IMR-90 (cell line): ENCODE results near the gene ERC2. TPM values are rescaled to one million over a fixed set of nuclear protein-coding genes. Genes with fewer than 3 reads are reported as not detected.

Experiments
- ATAC-seq: fragments of 200-7000 bp; cut with Tn5 transposase; 2 replicates; pipeline ENCODE4 v1.9.1; 2020; ENCODE audit warnings: low read depth, mild to moderate bottlenecking, moderate library complexity
- BruUV-seq: library from RNA; stranded (reverse); fragments of 400-500 nt; replicated peaks from 2 replicates; lab custom pipeline; 2021; lab: Mats Ljungman, UMichigan
- CTCF ChIA-PET: fragments of 300-600 bp; formaldehyde crosslinking; extraction: SDS; loops from one replicate; lab custom pipeline; 2021; ENCODE audit warnings: antibody characterized with exemption; lab: Yijun Ruan, JAX
- POLR2A ChIA-PET: fragments of 300-600 bp; sonication (Branson Sonifier 250); formaldehyde crosslinking; loops from one replicate; lab custom pipeline; 2022; ENCODE audit warnings: antibody characterized with exemption; ENCODE audit not compliant: unreplicated experiment; lab: Charles Lee
- DNase-seq: peaks from one replicate; pipeline ENCODE4 v3.0.0; 2013
- H2AFZ ChIP-seq: replicated peaks from 2 replicates; pipeline ENCODE3; 2013; ENCODE audit warnings: low read length, mild to moderate bottlenecking; ENCODE audit not compliant: poor library complexity
- H2AK5ac ChIP-seq: 2 replicates; pipeline ENCODE4 v1.6.1; 2013; ENCODE audit warnings: low read depth, low read length, inconsistent platforms
- H2AK9ac ChIP-seq: replicated peaks from 2 replicates; pipeline ENCODE3; 2013; ENCODE audit warnings: mild to moderate bottlenecking, low read depth, low read length, moderate library complexity; ENCODE audit not compliant: poor library complexity
- H2BK120ac ChIP-seq: 2 replicates; pipeline ENCODE4 v1.6.1; 2013; ENCODE audit warnings: low read depth, low read length, inconsistent platforms
- H2BK15ac ChIP-seq: 3 replicates; pipeline ENCODE4 v1.6.1; 2013; ENCODE audit warnings: low read depth, low read length, inconsistent platforms
- H2BK20ac ChIP-seq: 2 replicates; pipeline ENCODE4 v1.6.1; 2013; ENCODE audit warnings: low read depth, mild to moderate bottlenecking, inconsistent platforms, low read length, moderate library complexity
- H2BK5ac ChIP-seq: 2 replicates; pipeline ENCODE4 v1.6.1; 2013; ENCODE audit warnings: mild to moderate bottlenecking, low read depth, low read length, inconsistent platforms; ENCODE audit not compliant: poor library complexity, severe bottlenecking
- H3K14ac ChIP-seq: replicated peaks from 2 replicates; pipeline ENCODE4 v1.6.1; 2013; ENCODE audit warnings: low read depth, low read length, inconsistent platforms
- H3K18ac ChIP-seq: 2 replicates; pipeline ENCODE4 v1.6.1; 2013; ENCODE audit warnings: low read depth, low read length, control low read depth
- H3K23ac ChIP-seq: 2 replicates; pipeline ENCODE4 v1.6.1; 2013; ENCODE audit warnings: low read depth, low read length, inconsistent platforms
- H3K27ac ChIP-seq: 2 replicates; pipeline ENCODE4 v1.5.1; 2013; ENCODE audit warnings: mild to moderate bottlenecking, control low read depth, low read length; ENCODE audit not compliant: insufficient read depth
- H3K27me3 ChIP-seq: 2 replicates; pipeline ENCODE4 v1.6.1; 2013; ENCODE audit warnings: low read length; ENCODE audit not compliant: control insufficient read depth, insufficient read depth
- H3K36me3 ChIP-seq: 2 replicates; pipeline ENCODE4 v1.6.1; 2013; ENCODE audit warnings: low read length, mixed read lengths; ENCODE audit not compliant: control insufficient read depth, insufficient read depth
- H3K4ac ChIP-seq: 2 replicates; pipeline ENCODE4 v1.6.1; 2013; ENCODE audit warnings: low read depth, low read length, inconsistent platforms
- H3K4me1 ChIP-seq: 2 replicates; pipeline ENCODE4 v1.6.1; 2013; ENCODE audit warnings: low read length, mixed read lengths; ENCODE audit not compliant: control insufficient read depth, insufficient read depth
- H3K4me2 ChIP-seq: 2 replicates; pipeline ENCODE4 v1.6.1; 2013; ENCODE audit warnings: low read depth, mild to moderate bottlenecking, control low read depth, low read length, moderate library complexity
- H3K4me3 ChIP-seq: 2 replicates; pipeline ENCODE4 v1.5.1; 2013; ENCODE audit warnings: low read depth, mild to moderate bottlenecking, control low read depth, low read length, moderate library complexity; ENCODE audit not compliant: insufficient read depth
- H3K56ac ChIP-seq: 2 replicates; pipeline ENCODE4 v1.6.1; 2013; ENCODE audit warnings: low read length, inconsistent platforms; ENCODE audit not compliant: insufficient read depth; ENCODE audit errors: extremely low read depth
- H3K79me1 ChIP-seq, 2 experiments: 2 replicates each; pipeline ENCODE4 v1.6.1; 2013; ENCODE audit warnings: low read length in 2 of 2, inconsistent platforms in 1 of 2, low read depth in 1 of 2
- H3K9ac ChIP-seq: 2 replicates; pipeline ENCODE4 v1.6.1; 2013; ENCODE audit warnings: low read depth, low read length, control low read depth
- H3K9me1 ChIP-seq: 2 replicates; pipeline ENCODE4 v1.6.1; 2013; ENCODE audit warnings: low read length, inconsistent platforms; ENCODE audit not compliant: insufficient read depth
- H3K9me3 ChIP-seq: 2 replicates; pipeline ENCODE4 v1.6.1; 2013; ENCODE audit warnings: low read length; ENCODE audit not compliant: control insufficient read depth, insufficient read depth
- H4K20me1 ChIP-seq: 2 replicates; pipeline ENCODE4 v1.6.1; 2013; ENCODE audit warnings: low read length, inconsistent platforms; ENCODE audit not compliant: insufficient read depth
- H4K5ac ChIP-seq: 2 replicates; pipeline ENCODE4 v1.6.1; 2013; ENCODE audit warnings: mild to moderate bottlenecking, low read depth, low read length, control low read depth
- H4K8ac ChIP-seq, 2 experiments: 2 replicates each; pipeline ENCODE4 v1.6.1; 2013; ENCODE audit warnings: low read depth in 2 of 2, low read length in 2 of 2, control low read depth in 1 of 2, inconsistent platforms in 1 of 2
- H4K91ac ChIP-seq: 2 replicates; pipeline ENCODE4 v1.6.1; 2013; ENCODE audit warnings: low read depth, low read length, inconsistent platforms; ENCODE audit not compliant: insufficient read depth
- BHLHE40 ChIP-seq: fragments of 150-350 bp; IDR thresholded peaks from 2 replicates; pipeline ENCODE4 v1.6.1; 2016; ENCODE audit warnings: mild to moderate bottlenecking, low read depth, low read length
- CEBPB ChIP-seq: IDR thresholded peaks from 2 replicates; pipeline ENCODE4 v1.6.1; 2012; ENCODE audit warnings: low read depth, low read length, improper control_type of control experiment
- CHD1 ChIP-seq: IDR thresholded peaks from 2 replicates; pipeline ENCODE4 v1.6.1; 2012; ENCODE audit warnings: low read depth, low read length, improper control_type of control experiment
- CTCF ChIP-seq: conservative IDR thresholded peaks from 2 replicates; pipeline ENCODE4 v1.5.1; 2012; ENCODE audit warnings: mild to moderate bottlenecking, low read depth, low read length, improper control_type of control experiment
- ELK1 ChIP-seq: fragments of 150-350 bp; IDR thresholded peaks from 2 replicates; pipeline ENCODE4 v1.6.1; 2016; ENCODE audit warnings: low read depth, mild to moderate bottlenecking, low read length, moderate library complexity, borderline replicate concordance
- FOS ChIP-seq: fragments of 150-350 bp; IDR thresholded peaks from 2 replicates; pipeline ENCODE4 v1.6.1; 2016; ENCODE audit warnings: low read depth, low read length
- MAFK ChIP-seq: IDR thresholded peaks from 2 replicates; pipeline ENCODE4 v1.6.1; 2012; ENCODE audit warnings: low read depth, low read length, improper control_type of control experiment
- MAZ ChIP-seq: IDR thresholded peaks from 2 replicates; pipeline ENCODE4 v1.6.1; 2012; ENCODE audit warnings: low read depth, mild to moderate bottlenecking, low read length, improper control_type of control experiment, moderate library complexity, borderline replicate concordance
- MXI1 ChIP-seq: IDR thresholded peaks from 2 replicates; pipeline ENCODE4 v1.6.1; 2012; ENCODE audit warnings: low read depth, mild to moderate bottlenecking, low read length, moderate library complexity, borderline replicate concordance
- NFE2L2 ChIP-seq: fragments of 150-350 bp; IDR thresholded peaks from 2 replicates; pipeline ENCODE4 v1.6.1; 2016; ENCODE audit warnings: low read depth, mild to moderate bottlenecking, low read length
- POLR2A ChIP-seq: IDR thresholded peaks from 2 replicates; pipeline ENCODE4 v1.6.1; 2012; ENCODE audit warnings: mild to moderate bottlenecking, low read depth, low read length
- RAD21 ChIP-seq: IDR thresholded peaks from 2 replicates; pipeline ENCODE4 v1.6.1; 2012; ENCODE audit warnings: low read length, improper control_type of control experiment
- RCOR1 ChIP-seq: IDR thresholded peaks from 2 replicates; pipeline ENCODE4 v1.6.1; 2012; ENCODE audit warnings: mild to moderate bottlenecking, low read length, improper control_type of control experiment; ENCODE audit not compliant: insufficient replicate concordance
- RFX5 ChIP-seq: IDR thresholded peaks from 2 replicates; pipeline ENCODE4 v1.8.0; 2012; ENCODE audit warnings: low read depth, mild to moderate bottlenecking, low read length, moderate library complexity
- SMC3 ChIP-seq: fragments of 150-350 bp; IDR thresholded peaks from 2 replicates; pipeline ENCODE4 v1.6.1; 2016; ENCODE audit warnings: low read depth, mild to moderate bottlenecking, antibody characterized with exemption, low read length, moderate library complexity
- WGBS, 2 experiments: methylation state at CpG; one replicate each; pipeline versions ENCODE4 v1.1.5 to v1.1.7; 2013; ENCODE audit warnings: missing lambda C conversion rate in 2 of 2; ENCODE audit not compliant: insufficient read length in 1 of 2; ENCODE audit errors: extremely low coverage in 2 of 2; 5-methylcytosine and 5-hydroxymethylcytosine counted together
- dilution Hi-C: fragments of 300-500 bp; cut with HindIII; formaldehyde crosslinking; loops from one replicate; pipeline ENCODE4 v1.14.3; 2018; ENCODE audit warnings: low sequenced_read_pairs; ENCODE audit not compliant: unreplicated experiment
- in situ Hi-C: fragments of 300-500 bp; cut with MboI; formaldehyde crosslinking; loops from 3 replicates; pipeline ENCODE4 v1.14.3; 2019; ENCODE audit warnings: low sequenced_read_pairs, inconsistent platforms, mixed read lengths
- intact Hi-C: fragments of 100-400 bp; cut with micrococcal nuclease; formaldehyde crosslinking; loops from 2 replicates; pipeline ENCODE4 v1.10.0; 2022
- polyA plus RNA-seq, 3 experiments: library from polyadenylated mRNA; depleted of rRNA; stranded (reverse); fragments of >200 nt; gene quantifications; 2 replicates each; pipeline ENCODE4 v1.2.3, GENCODE V29; 2012; ENCODE audit warnings: low replicate concordance in 1 of 3
- total RNA-seq: library from RNA; depleted of rRNA; stranded (reverse); fragments of >200 nt; gene quantifications from 2 replicates; pipeline ENCODE4 v1.2.3, GENCODE V29; 2012
- TF ChIP-seq, protein P1 (sequence below): fragments of 150-350 bp; IDR thresholded peaks from 2 replicates; pipeline ENCODE4 v1.6.1; 2017; ENCODE audit warnings: mild to moderate bottlenecking, antibody characterized with exemption, low read length, low read depth

The ERC2 gene
- total and polyA plus RNA-seq, 2 of the 4 experiments (the other 2 are of a cell fraction): 0.17 to 0.18 TPM

DNA sequence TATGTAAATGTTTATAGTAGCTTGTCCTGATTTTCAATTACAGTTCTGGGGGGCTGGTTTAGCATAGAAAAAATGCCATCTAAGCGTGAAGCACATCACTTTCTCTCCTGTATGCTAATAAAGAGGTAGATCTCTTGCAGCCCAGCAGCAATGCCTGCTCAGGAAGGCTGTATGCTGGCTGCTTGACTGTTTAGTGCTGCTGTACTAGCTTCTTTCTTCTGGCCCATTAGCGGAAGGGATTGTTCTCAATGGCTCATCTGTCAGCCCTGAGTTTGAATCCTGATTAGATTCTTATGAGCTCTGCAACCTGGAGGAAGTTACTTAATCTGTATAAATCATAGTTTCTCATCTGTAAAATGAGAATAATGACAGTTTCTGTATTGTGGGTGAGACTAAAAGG is 478.9 kb downstream of the ERC2 start:
- DNase-seq: no peak
- in situ Hi-C loops (no loop called here), intact Hi-C loops (no loop called here), dilution Hi-C loops (no loop called here)
- WGBS, 2 experiments: no CpG with 5 or more reads among the region's 2 CpGs
- Histone ChIP-seq H3K36me3 (no peaks in the 10 kb centered on the region), H3K4ac (no peak overlapping the region), H2AK9ac (no peak overlapping the region), H2BK120ac (no peak overlapping the region), H3K9me3 (no peaks in the 10 kb centered on the region), H3K27me3 (0 out of 2 replicates have a peak, but pooled peaks cover 2% of the 10 kb centered on the region), H2BK5ac (no peak overlapping the region), H3K27ac (no peak overlapping the region), H3K18ac (no peak overlapping the region), H3K9ac (no peak overlapping the region), H3K56ac (no peak overlapping the region), H3K4me1 (no peaks in the 10 kb centered on the region), H3K14ac (no peak overlapping the region), H4K5ac (no peak overlapping the region), H2AK5ac (no peak overlapping the region), H3K4me2 (no peak overlapping the region), H4K8ac (no peak overlapping the region), H4K20me1 (no peaks in the 10 kb centered on the region), H3K9me1 (no peaks in the 10 kb centered on the region), H3K23ac (no peak overlapping the region), H4K91ac (no peak overlapping the region), H3K4me3 (no peak overlapping the region), H2BK20ac (no peak overlapping the region), H3K79me1 (no peaks in the 10 kb centered on the region), H2AFZ (no peak overlapping the region), H2BK15ac (no peak overlapping the region)
- ChIA-PET CTCF (no interaction called here), POLR2A (no interaction called here)
- BruUV-seq: no TSS peak
- no peak for ATAC-seq
- TF ChIP-seq CTCF (no peak), ELK1 (no peak), MXI1 (no peak), MAZ (no peak), NFE2L2 (no peak), MAFK (no peak), RCOR1 (no peak), SMC3 (no peak), FOS (no peak), CEBPB (no peak), RFX5 (no peak), POLR2A (no peak), CHD1 (no peak), RAD21 (no peak), BHLHE40 (no peak)
- TF ChIP-seq, protein P1, sequence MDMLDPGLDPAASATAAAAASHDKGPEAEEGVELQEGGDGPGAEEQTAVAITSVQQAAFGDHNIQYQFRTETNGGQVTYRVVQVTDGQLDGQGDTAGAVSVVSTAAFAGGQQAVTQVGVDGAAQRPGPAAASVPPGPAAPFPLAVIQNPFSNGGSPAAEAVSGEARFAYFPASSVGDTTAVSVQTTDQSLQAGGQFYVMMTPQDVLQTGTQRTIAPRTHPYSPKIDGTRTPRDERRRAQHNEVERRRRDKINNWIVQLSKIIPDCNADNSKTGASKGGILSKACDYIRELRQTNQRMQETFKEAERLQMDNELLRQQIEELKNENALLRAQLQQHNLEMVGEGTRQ: no peak
